Left forelimb (tissue), 1 donor: ENCODE measurements around the gene NFAT5.
A peak's percentile ranks its signal among the peaks of the same experiment; 100 is the strongest.
"Not testable (repeated sequence)": the region's sequence is repeated elsewhere in the genome, so short reads cannot be mapped to it uniquely, and the experiment has no call there.

Source experiments
- DNase-seq: peaks from one replicate; pipeline ENCODE4 v3.0.0-alpha.2; 2018; ENCODE audit warnings: low spot score

The NFAT5 gene

DNA sequence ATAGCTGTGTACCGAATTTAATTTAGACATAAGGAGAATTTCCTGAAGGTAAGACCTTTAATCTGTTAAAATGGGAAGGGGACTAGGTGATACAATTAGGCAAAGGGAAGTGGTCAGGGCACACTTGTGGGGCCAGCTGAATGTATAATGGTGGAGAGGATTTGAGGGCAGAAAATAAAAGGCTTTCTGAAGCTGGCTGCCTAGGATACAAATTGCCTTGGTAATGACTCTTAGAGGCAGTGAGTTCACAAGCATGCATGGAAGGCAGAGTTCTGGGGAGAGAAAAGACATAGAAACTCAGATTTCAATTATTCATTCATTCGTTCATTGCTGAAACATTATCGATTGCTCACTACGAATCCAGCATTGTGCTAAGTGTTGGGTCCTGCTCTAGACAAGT, 12.4 kb upstream of the NFAT5 start:
- DNase-seq = no peak

DNA sequence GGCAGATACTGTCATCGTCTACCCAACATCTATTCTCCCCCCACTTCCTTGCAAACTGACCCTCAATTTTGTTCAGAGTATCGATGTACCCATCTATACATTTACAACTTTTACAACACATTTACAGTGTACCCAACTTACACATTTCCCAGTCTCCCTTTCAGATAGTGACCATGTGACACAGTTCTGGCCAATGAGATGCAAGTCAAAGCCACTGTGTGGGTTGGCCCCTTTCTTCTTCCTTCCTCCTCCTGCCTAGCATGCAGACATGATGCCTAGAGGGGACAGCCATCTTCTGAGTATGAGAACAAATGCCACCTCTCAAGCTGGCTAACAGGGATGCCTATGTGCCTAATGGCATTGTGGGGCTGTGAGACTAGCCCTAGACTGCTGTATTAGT, 11.3 kb upstream of the NFAT5 start:
- no peak for DNase-seq

DNA sequence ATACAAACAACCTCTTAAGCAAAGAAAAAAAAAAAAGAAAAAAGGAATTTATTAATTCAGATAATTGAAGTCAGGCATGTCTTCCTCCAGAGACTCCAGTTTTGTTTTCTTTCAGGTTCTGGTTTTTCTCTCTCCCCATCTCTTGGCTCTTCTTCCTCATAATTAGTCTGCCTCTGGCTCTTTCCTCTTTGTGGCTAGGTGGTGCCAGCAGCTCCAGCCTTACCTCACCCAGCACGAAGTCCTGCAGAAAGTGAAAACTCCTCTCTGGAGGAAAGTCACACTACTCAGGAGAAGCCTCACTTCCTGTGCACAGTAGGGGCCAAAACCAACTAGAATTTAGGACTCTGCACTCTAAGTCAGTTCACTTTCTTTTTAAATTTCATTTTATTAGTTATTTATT, 10.3 kb upstream of the NFAT5 start:
- DNase-seq = no peak

DNA sequence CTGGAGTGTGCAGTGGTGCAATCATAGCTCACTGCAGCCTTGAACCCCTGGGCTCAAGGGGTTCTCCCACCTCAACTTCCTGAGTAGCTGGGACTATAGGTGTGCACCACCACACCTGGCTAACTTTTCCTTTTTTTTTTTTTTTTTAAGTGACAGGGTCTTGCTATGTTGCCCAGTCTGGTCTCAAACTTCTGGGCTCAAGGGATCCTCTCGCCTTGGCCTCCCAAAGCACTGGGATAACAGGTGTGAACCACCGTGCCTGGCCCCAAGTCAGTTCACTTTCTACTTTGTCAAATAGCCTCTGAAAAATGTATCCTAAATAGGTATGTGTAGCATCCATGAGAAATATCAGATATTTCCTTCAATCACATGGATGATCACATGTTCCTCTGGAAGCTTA, 9.9 kb upstream of the NFAT5 start:
- no peak for DNase-seq

DNA sequence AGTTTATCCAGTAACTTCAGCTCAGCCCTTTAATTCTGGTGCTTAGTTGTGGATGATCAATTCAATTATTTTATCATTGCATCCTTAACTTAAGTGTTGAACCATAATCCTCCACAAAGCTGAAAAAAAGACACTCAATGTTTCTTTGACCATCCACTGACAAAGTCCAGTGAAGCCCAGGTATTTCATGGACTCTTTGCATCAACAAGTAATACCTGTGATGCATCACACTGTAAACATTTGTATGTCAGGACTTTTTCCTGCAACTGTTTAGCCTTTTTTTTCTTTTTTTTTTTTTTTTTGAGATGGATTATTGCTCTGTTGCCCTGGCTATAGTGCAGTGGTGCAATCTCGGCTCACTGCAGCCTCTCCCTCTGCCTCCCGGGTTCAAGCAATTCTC, 6.6 kb upstream of the NFAT5 start:
- no peak for DNase-seq

DNA sequence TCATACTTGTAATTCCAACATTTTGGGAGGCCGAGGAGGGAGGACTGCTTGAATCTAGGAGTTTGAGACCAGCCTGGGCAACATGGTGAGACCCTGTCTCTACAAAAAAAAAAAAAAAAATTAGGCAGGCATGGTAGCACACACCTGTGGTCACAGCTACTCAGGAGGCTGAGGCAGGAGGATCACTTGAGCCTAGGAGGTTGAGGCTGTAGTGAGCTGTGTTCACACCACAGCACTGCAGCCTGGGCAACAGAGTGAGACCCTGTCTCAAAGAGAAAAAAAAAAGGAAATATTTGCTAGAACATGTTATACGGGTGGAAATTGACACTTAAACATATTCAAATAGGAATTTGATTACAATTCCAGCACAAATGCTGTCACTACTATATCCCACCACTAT, 4.4 kb upstream of the NFAT5 start:
- DNase-seq = not testable (repeated sequence)

DNA sequence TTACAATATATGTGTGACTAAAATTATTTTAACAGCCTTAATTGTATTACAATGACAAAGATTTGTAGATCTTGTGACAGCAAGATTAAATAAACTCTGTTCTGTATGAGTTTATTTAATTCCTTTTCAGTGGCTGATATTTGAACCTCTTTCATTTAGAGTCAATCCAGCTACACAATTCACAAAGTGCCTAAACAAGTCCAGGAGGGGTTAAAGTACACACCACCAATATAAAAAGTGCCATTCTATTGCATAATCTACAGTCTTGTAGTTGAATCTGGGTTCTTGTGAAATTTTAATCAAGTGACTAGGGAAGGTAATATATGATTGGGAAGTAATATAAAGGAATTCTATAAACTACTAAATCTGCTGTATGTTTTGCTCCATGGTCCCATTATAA, 3.9 kb upstream of the NFAT5 start:
- DNase-seq = no peak

DNA sequence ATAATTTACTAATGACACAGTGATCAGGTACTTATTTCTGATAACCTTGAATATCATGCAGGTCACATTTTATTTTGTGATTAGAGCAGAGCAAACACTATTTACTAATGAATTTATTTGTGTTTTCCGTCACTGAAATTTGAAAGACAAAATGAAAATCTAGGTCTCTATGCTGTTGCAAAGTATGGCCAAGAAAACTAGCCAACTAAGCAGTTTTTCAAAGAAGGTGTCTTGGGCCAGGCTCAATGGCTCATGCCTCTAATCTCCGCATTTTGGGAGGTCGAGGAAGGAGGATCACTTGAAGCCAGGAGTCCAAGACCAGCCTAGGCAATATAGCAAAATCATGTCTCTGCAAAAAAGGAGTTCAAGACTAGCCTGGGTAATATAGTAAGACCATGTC, 3.0 kb upstream of the NFAT5 start:
- DNase-seq = no peak

DNA sequence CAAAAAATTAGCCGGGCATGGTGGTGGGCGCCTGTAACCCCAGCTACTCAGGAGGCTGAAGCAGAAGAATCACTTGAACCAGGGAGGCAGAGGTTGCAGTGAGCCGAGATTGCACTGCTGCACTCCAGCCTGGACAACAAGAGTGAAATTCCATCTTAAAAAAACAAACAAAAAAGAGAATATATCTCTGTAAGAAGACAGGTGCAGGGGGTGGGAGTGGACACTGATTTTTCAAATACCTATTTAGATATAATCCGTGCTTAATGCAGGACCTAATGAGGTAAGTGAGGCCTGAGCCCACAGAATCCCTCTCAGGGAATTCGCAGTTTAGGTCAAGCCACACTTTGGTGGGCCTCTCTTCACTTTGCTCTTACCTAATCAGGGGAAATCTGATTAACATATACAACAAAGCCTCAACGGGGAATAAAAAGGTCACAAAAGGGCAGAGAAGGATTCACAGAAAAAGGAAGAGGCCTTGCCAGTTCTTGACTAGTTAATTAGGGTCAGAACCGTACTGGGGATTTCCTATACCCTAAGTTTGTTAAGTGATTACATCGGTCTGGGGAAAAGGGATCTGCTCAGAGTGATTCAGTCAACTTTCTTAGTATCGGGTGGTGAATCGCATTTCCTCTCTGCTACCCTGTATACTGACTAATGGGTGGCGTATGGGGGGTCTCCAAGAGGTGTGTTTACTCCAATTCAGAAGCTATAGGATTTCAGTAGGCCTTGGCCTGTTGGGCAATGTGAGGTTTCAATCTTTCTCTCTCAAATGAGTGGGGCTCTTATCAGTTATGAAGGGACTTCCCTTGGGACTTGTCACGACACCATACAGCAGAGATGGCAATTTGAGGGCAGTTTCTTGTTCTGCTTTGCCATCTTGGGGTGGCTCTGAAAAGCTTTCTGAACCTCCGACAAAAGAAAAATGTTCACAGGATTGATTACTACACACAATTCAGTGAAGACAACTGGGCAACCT, 1.9 kb upstream of the NFAT5 start:
- DNase-seq = no peak

DNA sequence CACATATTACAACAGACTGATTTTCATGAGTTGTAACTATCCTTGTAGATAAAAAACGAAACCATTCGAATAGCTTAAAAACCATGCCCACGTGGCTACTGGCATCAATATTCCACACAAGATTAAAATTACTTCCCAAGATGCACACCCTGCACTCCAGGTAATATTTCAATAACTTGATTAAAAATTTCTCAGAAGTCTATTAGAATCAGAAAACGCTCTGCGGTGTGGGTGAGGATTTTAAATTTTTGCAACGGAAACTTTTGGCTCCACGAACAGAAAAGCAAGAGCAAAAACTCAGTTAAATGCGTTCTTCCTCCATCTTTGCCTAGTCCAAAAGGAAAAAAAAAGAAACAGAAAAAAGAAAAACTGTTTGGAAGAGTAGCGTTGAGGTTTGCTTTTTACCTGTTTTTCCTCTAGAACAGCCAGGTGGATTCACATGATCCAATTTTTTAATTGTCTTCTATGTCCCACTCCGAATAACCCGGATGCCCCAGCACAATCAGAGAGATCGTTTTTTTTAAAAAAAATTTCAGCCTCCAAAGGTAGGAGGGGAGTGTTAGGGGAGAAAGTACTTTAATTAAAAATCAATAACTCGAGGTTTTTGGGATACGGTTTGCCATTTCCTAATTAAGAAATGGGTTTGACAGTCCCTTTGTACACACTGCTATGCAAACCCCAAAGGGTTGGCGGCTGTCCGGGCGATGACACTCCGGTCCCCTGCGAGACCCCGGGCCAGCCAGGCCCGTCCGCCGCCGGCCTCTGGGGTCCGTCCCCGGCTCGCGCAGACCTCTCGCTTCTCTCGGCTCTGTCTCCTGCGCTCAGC, 708 bp upstream of the NFAT5 start:
- DNase-seq = no peak

DNA sequence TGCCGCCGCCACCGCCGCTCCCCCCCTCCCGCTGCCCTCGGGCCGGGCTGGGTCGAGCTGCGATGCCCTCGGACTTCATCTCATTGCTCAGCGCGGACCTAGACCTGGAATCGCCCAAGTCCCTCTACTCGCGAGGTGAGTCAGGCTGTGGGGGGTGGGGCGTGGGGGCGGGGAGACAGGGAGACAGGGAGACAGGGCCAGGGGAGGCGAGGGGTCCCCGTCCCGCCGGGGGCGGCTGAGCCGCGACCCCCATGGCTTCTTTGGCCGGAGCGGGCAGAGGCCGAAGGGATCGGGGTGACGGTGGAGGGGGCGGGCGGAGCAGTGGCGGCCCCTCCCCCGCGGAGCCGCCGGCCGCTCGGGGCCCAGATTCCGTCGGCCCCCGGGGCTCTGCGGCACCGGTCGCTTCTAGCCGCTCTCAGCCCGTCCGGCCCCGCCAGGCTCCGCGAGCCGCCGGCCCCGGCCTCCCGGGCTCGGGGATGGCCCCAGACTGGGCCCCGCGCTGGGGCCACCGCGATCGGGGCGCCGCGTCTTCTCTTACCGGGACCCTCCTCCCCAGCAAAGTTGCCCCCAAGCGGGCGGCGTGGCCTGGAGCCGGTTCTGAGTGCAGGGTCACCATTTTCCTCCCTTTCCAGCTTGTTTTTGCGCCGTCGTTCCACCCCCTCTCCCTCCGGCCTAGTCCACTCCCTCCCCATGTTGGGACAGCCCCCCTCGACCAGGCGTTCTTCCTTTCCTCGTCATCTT, 644 bp downstream of the NFAT5 start:
- peak; percentile 75 for DNase-seq

DNA sequence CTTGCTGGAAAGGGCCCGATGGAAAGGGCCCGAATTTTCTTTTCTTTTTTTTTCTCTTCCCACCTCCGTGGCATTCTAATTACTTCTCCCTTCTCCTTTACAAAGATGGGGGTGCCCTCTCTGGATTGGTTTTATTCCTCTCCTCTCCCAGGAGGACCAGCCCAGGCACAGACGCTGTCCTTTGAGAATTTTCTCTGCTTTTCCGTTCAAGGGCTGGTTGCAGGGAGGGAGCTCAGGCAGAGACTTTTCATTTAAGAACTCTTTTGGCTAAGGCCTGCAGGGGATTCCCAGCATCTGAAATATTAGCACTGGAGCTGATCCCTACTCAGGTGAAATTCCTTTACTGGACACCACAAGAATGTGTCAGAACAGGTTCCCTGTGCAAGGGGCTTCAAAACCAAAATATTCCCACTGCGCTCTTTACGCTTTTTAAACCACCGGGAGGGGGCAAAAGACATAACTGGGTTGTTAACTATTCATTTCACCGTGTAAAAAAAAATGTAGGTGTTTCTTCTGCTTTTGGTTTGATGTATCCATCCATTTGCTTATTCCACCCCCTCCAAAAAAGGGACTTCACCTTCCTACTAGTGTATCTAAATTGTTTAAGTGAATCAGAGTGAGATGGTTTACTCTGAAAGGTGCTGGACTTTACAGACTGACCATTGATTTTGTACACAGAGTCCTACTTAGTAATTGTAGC, 1.4 kb downstream of the NFAT5 start:
- DNase-seq = peak; percentile 66

DNA sequence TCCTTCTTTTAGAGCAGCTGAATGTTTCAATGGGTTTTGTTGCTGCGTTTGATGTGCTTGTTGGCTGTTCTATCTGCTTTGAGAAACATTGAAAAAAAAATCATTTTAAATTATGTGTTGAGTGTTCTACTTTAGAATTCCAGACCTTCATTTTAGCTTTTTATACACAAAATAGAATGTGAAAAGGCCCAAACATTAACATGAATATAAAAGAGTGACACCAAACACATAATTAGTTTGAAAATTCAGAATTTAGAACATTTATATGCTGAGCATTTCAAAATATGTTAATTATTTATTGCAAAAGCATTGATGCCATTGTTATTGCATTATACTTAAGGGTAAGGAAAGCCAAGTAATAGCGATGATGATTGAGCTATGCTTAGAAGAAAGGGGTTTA, 2.9 kb downstream of the NFAT5 start:
- no peak for DNase-seq

DNA sequence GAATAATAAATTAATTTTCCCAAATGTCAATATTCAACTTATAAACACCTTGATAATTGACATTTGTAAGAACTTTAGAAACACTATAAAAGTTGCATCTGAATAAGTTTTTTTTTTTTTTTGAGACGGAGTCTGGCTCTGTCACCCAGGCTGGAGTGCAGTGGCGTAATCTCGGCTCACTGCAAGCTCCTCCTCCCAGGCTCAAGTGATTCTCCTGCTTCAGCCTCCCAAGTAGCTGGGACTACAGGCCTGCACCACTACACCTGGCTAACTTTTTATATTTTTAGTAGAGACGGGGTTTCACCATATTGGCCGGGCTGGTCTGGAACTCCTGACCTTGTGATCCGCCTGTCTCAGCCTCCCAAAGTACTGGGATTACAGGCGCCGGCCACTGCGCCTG, 13.0 kb downstream of the NFAT5 start:
- DNase-seq = not testable (repeated sequence)

DNA sequence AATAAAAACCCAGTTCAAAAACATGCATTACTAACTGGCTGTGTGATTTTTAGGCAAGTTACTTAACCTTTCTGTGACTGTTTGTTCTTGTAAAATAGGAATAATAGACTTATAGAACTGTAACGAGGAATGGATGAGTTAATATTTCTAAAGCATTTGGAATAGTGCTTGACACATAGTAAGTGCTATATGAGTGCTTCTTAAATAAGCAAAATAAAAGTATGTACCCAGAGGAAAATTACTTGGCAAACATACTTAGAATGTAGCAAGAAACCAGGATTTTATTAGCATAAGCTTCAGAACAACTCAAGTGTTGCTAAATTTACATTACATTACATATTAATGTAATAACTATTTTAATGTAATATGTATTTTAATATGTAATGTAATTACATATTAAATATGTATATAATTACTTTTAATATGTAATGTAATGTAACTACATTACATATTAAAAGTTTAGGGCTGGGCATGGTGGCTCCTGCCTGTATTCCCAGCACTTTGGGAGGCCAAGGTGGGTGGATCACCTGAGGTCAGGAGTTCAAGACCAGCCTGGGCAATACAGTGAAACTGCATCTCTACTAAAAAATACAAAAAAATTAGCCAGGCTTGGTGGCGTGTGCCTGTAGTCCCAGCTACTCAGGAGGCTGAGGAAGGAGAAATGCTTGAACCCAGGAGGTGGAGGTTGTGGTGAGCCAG, 14.2 kb downstream of the NFAT5 start:
- DNase-seq = no peak

DNA sequence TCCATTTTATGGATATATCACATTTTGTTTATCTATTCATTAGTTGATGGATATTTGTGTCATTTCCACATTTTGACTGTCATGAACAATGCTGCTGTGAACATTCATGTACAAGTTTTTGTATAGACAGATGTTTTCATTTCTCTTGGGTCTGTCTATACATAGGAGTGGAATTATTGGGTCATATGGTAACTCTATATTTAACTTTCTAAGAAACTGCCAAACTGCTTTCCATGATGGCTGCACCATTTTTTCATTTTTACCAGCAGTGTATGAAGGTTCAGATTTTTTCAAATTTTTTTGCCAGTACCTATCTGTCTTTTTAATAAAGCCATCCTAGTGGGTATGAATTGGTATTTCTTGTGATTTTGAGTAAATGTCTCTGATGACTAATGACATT, 15.5 kb downstream of the NFAT5 start:
- no peak for DNase-seq

DNA sequence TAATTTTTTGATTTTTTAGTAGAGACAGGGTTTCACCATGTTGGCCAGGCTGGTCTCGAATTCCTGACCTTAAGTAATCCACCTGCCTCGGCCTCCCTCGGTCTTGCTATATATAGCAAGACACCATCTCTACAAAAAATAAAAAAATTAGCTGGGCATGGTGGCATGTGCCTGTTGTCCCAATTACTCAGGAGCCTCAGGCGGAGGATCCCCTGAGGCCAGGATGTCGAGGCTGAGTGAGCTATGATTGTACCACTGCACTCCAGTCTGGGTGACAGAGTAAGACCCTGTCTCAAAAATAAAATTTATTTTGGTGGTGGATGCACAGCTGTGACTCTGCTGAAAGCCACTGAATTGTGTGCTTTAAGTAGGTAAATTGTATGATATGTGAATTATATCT, 18.7 kb downstream of the NFAT5 start:
- not testable (repeated sequence) for DNase-seq

DNA sequence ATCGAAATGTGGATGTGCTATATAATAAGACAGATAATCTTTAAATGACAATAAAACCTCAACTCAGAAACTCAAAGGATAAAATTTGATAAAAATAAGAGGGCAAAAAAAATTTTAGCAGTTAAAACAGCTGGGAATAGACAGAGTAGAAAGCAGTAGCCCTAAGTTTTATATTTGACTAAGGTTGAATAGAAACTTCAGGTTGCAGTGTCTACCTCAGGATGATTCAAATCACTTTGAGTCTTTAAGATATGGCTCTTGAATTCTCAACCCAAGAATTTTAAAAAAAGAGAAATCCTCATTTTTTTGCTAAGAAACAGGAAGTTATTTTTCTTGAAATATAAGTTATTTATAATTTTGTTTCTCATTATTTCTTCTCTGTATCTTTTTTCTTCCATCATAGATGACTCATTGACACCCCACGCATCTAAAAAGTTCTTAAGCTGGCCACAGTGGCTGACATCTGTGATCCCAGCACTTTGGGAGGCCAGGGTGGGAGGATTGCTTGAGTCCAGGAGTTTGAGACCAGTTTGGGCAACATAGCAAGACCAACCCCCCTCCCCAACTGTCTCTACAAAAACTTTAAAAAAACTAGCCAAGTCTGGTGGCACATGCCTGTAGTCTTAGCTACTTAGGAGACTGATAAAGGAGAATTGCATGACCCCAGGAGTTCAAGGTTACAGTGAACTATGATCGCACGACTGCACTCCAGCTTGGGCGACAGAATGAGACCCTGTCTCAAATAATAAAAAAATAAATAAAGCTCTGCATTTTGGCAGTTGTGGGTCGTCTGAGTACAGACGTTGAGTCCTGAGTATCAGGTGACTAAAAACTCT, 23.9 kb downstream of the NFAT5 start:
- no peak for DNase-seq

DNA sequence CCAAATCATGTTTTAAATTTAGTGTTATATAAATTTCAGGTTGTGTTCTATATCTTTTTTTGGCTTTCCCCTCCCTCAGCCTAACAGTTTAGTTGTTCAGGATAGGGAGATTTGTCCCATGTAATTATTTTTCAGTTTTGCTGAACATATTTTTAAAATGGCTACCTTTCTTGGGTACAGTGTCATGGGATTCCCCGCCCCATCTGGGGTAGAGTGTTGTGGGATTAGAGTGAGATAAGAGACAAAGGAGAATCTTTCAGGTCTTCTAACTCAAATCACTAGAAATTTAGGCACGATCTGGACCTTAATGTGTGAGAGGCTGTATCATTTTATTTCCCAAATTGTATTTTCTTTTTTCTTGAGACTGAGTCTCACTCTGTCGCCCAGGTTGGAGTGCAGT, 24.8 kb downstream of the NFAT5 start:
- DNase-seq = no peak

DNA sequence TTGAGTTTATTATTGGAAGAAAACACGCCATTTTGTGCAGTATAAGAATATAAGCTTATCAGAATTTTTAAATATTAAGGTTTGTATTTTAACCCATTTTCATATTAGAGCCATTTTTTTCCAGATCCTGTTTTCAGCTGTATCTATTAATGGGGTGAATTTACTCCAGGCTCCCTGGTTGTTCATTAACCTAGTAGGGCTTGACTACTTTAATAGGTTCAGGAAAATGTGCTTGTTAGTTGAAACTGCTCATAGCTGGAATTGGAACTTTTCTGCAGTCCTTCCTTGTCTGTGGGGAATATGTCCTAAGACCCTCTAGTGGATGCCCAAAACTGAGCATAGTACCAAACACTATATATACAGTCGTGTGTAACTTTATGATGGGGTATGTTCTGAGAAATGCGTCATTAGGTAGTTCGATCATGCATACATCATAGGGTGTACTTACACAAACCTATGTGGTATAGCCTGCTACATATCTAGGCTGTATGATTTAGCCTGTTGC, 28.0 kb downstream of the NFAT5 start:
- no peak for DNase-seq
